GM12875 (cell line): ENCODE data around the gene NDUFA5.
A peak's percentile ranks its signal among the peaks of the same experiment; 100 is the strongest.
"Not testable (repeated sequence)": the region's sequence is repeated elsewhere in the genome, so short reads cannot be mapped to it uniquely, and the experiment has no call there.

Experiments used
- H3K4me3 ChIP-seq: one replicate; pipeline ENCODE4 v1.5.1; 2011; ENCODE audit warnings: low read depth, low read length, control low read depth
- TF ChIP-seq, protein P1 (sequence below): IDR thresholded peaks from 2 replicates; pipeline ENCODE4 v1.5.1; 2011; ENCODE audit warnings: low read depth, mild to moderate bottlenecking, control low read depth, inconsistent platforms, low read length, moderate library complexity, borderline replicate concordance; ENCODE audit not compliant: insufficient read depth

NDUFA5 gene

DNA sequence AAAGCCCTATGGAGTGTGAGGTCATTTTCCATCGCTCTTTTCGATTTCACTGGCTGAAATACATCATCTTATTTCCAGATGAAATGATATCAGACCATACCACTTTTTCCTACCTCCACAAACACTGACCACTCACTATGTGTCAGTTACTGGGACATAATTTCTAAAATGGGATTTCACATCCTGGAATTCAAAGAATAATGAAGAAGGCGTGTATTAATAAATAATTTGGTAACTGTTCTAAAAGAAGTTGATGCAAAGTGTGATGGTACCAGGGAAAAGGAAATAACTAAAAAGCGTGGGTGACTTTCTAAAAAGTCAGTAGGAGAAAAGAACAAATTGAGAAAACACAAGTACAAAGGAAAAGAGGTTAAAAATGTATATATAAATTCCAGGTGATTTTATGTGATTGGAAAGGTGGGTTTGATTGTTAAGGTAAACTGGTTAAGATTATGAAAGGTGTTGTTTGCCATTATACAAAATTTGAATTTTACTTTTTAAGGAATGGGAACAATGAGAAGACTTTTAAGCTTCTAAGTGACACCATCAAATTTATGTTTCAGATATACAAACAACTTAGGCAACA is 764 bp upstream of the NDUFA5 start:
- peak overlapping the region; percentile 86 for H3K4me3 ChIP-seq

DNA sequence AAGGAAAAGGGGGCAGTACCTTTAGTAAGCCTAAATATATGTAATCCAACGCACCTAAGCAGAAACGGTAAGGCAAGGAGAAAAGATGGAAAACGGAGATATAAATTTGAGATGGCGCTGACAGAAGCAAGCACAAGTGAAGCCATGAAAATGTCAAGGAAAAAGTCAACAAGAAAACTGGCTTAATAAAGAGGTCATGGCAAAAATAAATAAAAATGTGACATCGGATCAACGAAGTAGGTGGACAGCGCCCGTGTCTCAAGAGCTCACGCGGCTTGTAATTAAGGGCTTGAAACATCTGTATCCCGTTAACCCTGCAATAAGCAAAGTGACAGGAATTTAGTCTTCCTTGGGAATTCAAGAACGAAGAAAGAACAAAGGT is 611 bp downstream of the NDUFA5 start:
- TF ChIP-seq, protein P1, sequence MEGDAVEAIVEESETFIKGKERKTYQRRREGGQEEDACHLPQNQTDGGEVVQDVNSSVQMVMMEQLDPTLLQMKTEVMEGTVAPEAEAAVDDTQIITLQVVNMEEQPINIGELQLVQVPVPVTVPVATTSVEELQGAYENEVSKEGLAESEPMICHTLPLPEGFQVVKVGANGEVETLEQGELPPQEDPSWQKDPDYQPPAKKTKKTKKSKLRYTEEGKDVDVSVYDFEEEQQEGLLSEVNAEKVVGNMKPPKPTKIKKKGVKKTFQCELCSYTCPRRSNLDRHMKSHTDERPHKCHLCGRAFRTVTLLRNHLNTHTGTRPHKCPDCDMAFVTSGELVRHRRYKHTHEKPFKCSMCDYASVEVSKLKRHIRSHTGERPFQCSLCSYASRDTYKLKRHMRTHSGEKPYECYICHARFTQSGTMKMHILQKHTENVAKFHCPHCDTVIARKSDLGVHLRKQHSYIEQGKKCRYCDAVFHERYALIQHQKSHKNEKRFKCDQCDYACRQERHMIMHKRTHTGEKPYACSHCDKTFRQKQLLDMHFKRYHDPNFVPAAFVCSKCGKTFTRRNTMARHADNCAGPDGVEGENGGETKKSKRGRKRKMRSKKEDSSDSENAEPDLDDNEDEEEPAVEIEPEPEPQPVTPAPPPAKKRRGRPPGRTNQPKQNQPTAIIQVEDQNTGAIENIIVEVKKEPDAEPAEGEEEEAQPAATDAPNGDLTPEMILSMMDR, result no peak

More for the DNA sequence above, 764 bp upstream of the NDUFA5 start:
- TF ChIP-seq, protein P1, result no peak

DNA sequence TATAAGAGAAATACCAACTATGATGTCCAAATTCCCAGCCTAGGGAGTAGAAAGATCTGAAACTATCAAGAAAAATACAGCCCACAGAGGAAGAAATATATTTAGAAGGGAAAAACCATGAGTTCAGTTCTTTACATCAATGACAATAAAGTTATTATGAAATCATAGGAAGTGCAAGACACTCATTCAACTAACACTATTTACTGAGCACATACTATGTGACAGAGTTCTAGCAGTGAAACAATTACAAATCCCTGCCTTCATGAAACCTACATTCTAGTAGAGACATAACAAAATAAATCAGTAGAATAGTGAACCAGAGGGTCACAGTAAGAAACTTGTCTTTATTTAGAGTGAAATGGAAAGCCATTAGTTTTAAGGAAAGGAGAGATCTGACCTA is 2.1 kb downstream of the NDUFA5 start:
- H3K4me3 ChIP-seq, result no peak overlapping the region
- TF ChIP-seq, protein P1, result no peak

More for the DNA sequence above, 611 bp downstream of the NDUFA5 start:
- H3K4me3 ChIP-seq, result peak overlapping the region; percentile 86

DNA sequence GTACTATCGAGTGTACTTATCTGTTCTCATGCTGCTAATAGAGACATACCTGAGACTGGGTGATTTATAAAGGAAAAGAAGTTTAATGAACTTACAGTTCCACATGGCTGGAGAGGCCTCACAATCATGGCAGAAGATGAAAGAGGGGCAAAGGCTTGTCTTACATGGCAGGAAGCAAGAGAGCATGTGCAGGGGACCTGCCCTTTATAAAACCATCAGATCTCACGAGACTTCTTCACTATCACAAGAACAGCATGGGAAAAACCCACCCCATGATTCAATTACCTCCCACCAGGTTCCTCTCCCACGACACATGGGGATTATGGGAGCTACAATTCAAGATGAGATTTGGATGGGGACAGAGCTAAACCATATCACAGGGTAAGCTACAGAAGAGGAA is 4.5 kb downstream of the NDUFA5 start:
- H3K4me3 ChIP-seq, result no peak overlapping the region
- TF ChIP-seq, protein P1, result no peak

DNA sequence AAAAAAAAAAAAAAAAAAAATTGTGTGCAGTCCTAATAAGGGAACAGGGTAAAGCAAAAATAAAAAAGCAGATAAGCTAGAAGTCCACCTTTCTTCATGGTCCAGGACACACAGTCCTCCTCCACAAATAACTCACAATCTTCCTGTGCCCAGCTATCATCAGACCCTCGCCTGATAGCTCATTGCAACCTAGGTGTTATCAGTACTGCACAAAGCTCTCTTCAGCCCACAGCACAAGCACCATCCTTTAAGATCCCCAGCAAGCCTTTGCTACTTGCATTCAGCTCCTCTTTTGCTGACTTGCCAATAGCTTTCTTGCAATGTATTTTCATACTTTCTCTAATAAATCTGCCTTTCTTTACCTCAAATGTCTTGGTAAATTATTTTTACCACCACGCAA is 5.0 kb downstream of the NDUFA5 start:
- no peak overlapping the region for H3K4me3 ChIP-seq
- TF ChIP-seq, protein P1, result no peak

DNA sequence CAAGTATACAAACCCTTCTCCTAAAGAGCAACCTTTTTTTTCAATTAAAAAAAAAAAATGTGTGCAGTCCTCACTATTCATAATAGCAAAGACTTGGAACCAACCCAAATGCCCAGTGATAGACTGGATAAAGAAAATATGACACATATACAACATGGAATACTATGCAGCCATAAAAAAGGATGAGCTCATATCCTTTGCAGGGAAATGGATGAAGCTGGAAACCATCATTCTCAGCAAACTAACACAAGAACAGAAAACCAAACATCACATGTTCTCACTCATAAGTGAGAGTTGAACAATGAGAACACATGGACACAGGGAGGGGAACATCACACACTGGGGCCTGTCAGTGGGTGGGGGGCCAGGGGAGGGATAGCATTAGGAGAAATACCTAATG is 5.5 kb downstream of the NDUFA5 start:
- H3K4me3 ChIP-seq, result not testable (repeated sequence)

DNA sequence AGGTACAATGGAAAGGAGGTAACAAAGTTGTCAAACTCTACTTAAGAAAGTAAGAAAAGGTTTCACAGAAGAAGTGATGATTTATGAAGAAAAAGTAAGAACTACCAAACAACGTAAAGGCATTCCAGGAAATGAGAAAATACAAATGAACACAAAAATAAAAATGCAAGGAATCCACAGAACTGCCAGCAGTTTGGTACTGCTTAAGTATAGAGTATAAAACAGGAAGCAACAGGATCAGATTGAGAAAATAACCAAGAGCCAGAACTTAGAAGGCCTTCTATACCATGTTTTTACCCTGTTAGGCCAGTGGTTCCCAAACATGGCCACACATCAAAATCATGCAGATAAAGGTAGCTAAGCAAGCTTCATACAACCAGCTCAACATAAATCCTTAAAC is 9.2 kb downstream of the NDUFA5 start:
- no peak overlapping the region for H3K4me3 ChIP-seq
- TF ChIP-seq, protein P1, result no peak

DNA sequence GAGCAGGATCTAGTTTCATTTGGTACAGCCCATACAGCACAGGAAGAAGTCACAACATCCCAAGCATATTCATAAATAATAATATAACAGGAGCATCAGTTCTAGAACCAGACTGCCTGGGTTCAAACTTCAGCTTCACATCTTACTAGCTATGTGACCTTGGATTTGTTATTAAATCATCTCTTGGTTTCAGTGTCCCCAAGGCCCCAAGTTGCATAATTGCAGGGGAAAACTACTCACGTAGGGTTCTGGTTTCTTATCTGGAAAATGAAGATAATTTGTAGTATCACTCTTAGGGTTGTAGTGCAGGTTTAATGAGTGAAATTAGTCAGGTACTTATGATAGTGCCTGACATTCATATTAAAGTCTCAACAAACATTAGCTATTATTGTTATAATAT is 17.7 kb downstream of the NDUFA5 start:
- H3K4me3 ChIP-seq, result no peak overlapping the region
- TF ChIP-seq, protein P1, result no peak
